Testis (tissue), 2 donors: ENCODE data around the gene KIF16B.

Source experiments
- POLR2A ChIP-seq: fragments of 450-650 bp; IDR thresholded peaks from one replicate; pipeline ENCODE4 v1.6.1; 2017; ENCODE audit warnings: antibody characterized with exemption, mild to moderate bottlenecking, moderate library complexity
- TF ChIP-seq, protein P1 (sequence below), 3 experiments: fragments of 450-650 bp in 2 of 3; fragments of 200-600 bp in 1 of 3; sonication (generic) in 1 of 3; IDR thresholded peaks; one replicate each; pipeline ENCODE4 v1.5.1; 2016 to 2019; ENCODE audit warnings: antibody characterized with exemption in 3 of 3, mild to moderate bottlenecking in 2 of 3, moderate library complexity in 1 of 3

DNA sequence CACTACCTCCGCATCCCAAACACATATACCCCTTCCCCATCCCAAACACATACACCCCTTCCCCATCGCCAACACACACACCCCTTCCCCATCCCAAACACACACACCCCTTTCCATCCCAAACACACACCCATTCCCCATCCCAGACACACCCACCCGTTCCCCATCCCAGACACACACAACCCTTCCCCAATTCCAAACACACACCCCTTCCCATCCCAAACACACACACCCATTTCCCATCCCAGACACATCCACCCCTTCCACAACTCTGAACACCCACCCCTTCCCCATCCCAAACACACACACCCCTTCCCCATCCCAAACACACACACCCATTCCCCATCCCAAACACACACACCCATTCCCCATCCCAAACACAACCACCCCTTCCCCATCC, 314.5 kb downstream of the KIF16B start:
- TF ChIP-seq, protein P1, sequence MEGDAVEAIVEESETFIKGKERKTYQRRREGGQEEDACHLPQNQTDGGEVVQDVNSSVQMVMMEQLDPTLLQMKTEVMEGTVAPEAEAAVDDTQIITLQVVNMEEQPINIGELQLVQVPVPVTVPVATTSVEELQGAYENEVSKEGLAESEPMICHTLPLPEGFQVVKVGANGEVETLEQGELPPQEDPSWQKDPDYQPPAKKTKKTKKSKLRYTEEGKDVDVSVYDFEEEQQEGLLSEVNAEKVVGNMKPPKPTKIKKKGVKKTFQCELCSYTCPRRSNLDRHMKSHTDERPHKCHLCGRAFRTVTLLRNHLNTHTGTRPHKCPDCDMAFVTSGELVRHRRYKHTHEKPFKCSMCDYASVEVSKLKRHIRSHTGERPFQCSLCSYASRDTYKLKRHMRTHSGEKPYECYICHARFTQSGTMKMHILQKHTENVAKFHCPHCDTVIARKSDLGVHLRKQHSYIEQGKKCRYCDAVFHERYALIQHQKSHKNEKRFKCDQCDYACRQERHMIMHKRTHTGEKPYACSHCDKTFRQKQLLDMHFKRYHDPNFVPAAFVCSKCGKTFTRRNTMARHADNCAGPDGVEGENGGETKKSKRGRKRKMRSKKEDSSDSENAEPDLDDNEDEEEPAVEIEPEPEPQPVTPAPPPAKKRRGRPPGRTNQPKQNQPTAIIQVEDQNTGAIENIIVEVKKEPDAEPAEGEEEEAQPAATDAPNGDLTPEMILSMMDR (IDR thresholded peaks at IDR 0.05), result no peak
- no peak for TF ChIP-seq POLR2A
